HCT116 (cell line): ENCODE measurements around the gene CCSAP. TPM values are rescaled to one million over a fixed set of nuclear protein-coding genes. Genes with fewer than 3 reads are reported as not detected.

Experiments
- ATAC-seq: fragments of 200-7000 bp; cut with Tn5 transposase; 2 replicates; pipeline ENCODE4 v1.9.1; 2020; ENCODE audit warnings: mild to moderate bottlenecking, moderate library complexity
- BruUV-seq: library from RNA; stranded (reverse); fragments of 400-500 nt; replicated peaks from 2 replicates; lab custom pipeline; 2021; lab: Mats Ljungman, UMichigan
- CTCF ChIA-PET: fragments of 300-600 bp; sonication (Branson Sonifier 250); formaldehyde crosslinking; loops from one replicate; lab custom pipeline; 2021; ENCODE audit warnings: antibody characterized with exemption; lab: Charles Lee
- POLR2A ChIA-PET: fragments of 300-600, 350-600 bp; sonication (Branson Sonifier 250); formaldehyde crosslinking; loops from one replicate; lab custom pipeline; 2021; ENCODE audit warnings: antibody characterized with exemption; lab: Charles Lee
- RAD21 ChIA-PET, 2 experiments: fragments of 300-600 bp; sonication (Branson Sonifier 250); formaldehyde crosslinking; loops; one replicate each; lab custom pipeline; 2023; ENCODE audit warnings: low total read pairs in 2 of 2; ENCODE audit not compliant: uncharacterized antibody in 2 of 2, unreplicated experiment in 2 of 2, low non-redundant PET in 1 of 2; lab: Charles Lee
- DNase-seq: peaks from one replicate; pipeline ENCODE4 v3.0.0-alpha.2; 2010; ENCODE audit warnings: low read depth, low spot score
- H2AFZ ChIP-seq: fragments of 200-600 bp; shearing (Covaris generic), sonication (generic); 2 replicates; pipeline ENCODE4 v1.6.1; 2017; ENCODE audit warnings: low read depth, mixed run types, mixed read lengths, antibody characterized with exemption, low read length; ENCODE audit not compliant: poor library complexity, severe bottlenecking
- H3K27ac ChIP-seq: 2 replicates; pipeline ENCODE4 v1.5.1; 2012; ENCODE audit warnings: low read depth, low read length
- H3K27me3 ChIP-seq: fragments of 200-600 bp; sonication (generic); 2 replicates; pipeline ENCODE4 v1.6.1; 2016; ENCODE audit warnings: mixed run types, low read length, mixed read lengths; ENCODE audit not compliant: insufficient read depth
- H3K36me3 ChIP-seq, 2 experiments: fragments of 200-500 bp in 1 of 2; fragments of 200-600 bp in 1 of 2; sonication (Bioruptor generic) in 1 of 2; sonication (generic) in 1 of 2; 2 replicates each; pipeline versions ENCODE4 v1.5.1 to v1.6.1; 2014 to 2016; ENCODE audit warnings: low read length in 2 of 2, inconsistent platforms in 1 of 2, mixed read lengths in 1 of 2, mixed run types in 1 of 2; ENCODE audit not compliant: insufficient read depth in 2 of 2, control insufficient read depth in 1 of 2
- H3K4me1 ChIP-seq, 2 experiments: fragments of 200-600 bp in 1 of 2; sonication (generic) in 1 of 2; 2 replicates each; pipeline versions ENCODE4 v1.5.1 to v1.6.1; 2012 to 2017; ENCODE audit warnings: low read length in 2 of 2, inconsistent platforms in 1 of 2, mild to moderate bottlenecking in 1 of 2, mixed read lengths in 1 of 2, mixed run types in 1 of 2, moderate library complexity in 1 of 2; ENCODE audit not compliant: insufficient read depth in 2 of 2, control insufficient read depth in 1 of 2
- H3K4me2 ChIP-seq: fragments of 200-600 bp; sonication (generic); 2 replicates; pipeline ENCODE4 v1.6.1; 2017; ENCODE audit warnings: mixed run types, low read length, mixed read lengths
- H3K4me3 ChIP-seq, 2 experiments: fragments of 200-600 bp in 1 of 2; sonication (generic) in 1 of 2; replicated peaks in 1 of 2; 2 replicates each; pipeline ENCODE4 v1.5.1; 2011 to 2016; ENCODE audit warnings: low read length in 2 of 2, control low read depth in 1 of 2, low read depth in 1 of 2, mild to moderate bottlenecking in 1 of 2, mixed read lengths in 1 of 2, mixed run types in 1 of 2
- H3K79me2 ChIP-seq: fragments of 200-600 bp; sonication (generic); 2 replicates; pipeline ENCODE4 v1.6.1; 2017; ENCODE audit warnings: mild to moderate bottlenecking, mixed run types, low read length, moderate library complexity, mixed read lengths; ENCODE audit not compliant: insufficient read depth
- H3K9ac ChIP-seq: fragments of 200-600 bp; sonication (generic); 2 replicates; pipeline ENCODE4 v1.6.1; 2016; ENCODE audit warnings: low read length, mixed read lengths
- H3K9me2 ChIP-seq: fragments of 200-600 bp; sonication (generic), shearing (Covaris generic); 2 replicates; pipeline ENCODE4 v1.6.1; 2017; ENCODE audit warnings: mixed run types, mild to moderate bottlenecking, moderate library complexity; ENCODE audit not compliant: insufficient read depth
- H3K9me3 ChIP-seq, 2 experiments: fragments of 200-500 bp in 1 of 2; fragments of 200-600 bp in 1 of 2; sonication (Bioruptor generic) in 1 of 2; sonication (generic) in 1 of 2; 2 replicates each; pipeline ENCODE4 v1.6.1; 2014 to 2017; ENCODE audit warnings: low read length in 2 of 2, mixed read lengths in 2 of 2, inconsistent platforms in 1 of 2, low read depth in 1 of 2, mild to moderate bottlenecking in 1 of 2, mixed run types in 1 of 2, moderate library complexity in 1 of 2; ENCODE audit not compliant: control insufficient read depth in 1 of 2, insufficient read depth in 1 of 2
- H4K20me1 ChIP-seq: fragments of 200-600 bp; sonication (generic), shearing (Covaris generic); 2 replicates; pipeline ENCODE4 v1.6.1; 2017; ENCODE audit warnings: mixed run types, mild to moderate bottlenecking, moderate library complexity; ENCODE audit not compliant: insufficient read depth
- CBX3 ChIP-seq: IDR thresholded peaks from 2 replicates; pipeline ENCODE4 v1.6.1; 2012; ENCODE audit warnings: low read depth
- CTCF ChIP-seq, 3 experiments: fragments of 200-600 bp in 1 of 3; sonication (generic) in 1 of 3; IDR thresholded peaks in 2 of 3; conservative IDR thresholded peaks in 1 of 3; 2 replicates each; pipeline ENCODE4 v1.5.1; 2012 to 2017; ENCODE audit warnings: low read depth in 2 of 3, low read length in 2 of 3, antibody characterized with exemption in 1 of 3, borderline replicate concordance in 1 of 3, control low read depth in 1 of 3, mild to moderate bottlenecking in 1 of 3, mixed read lengths in 1 of 3, mixed run types in 1 of 3, moderate library complexity in 1 of 3; ENCODE audit not compliant: insufficient read depth in 1 of 3
- ELF1 ChIP-seq: IDR thresholded peaks from 2 replicates; pipeline ENCODE4 v1.6.1; 2012; ENCODE audit warnings: low read depth, borderline replicate concordance
- EZH2phosphoT487 ChIP-seq: fragments of 200-600 bp; IDR thresholded peaks from 2 replicates; pipeline ENCODE4 v1.6.1; 2018; ENCODE audit warnings: antibody characterized with exemption, borderline replicate concordance
- JUND ChIP-seq: IDR thresholded peaks from 2 replicates; pipeline ENCODE4 v1.6.1; 2012
- POLR2AphosphoS5 ChIP-seq: IDR thresholded peaks from 2 replicates; pipeline ENCODE4 v1.6.1; 2011; ENCODE audit warnings: mild to moderate bottlenecking, low read depth, low read length, moderate library complexity
- RAD21 ChIP-seq: IDR thresholded peaks from 2 replicates; pipeline ENCODE4 v1.6.1; 2012; ENCODE audit warnings: low read depth, mild to moderate bottlenecking
- SP1 ChIP-seq: IDR thresholded peaks from 2 replicates; pipeline ENCODE4 v1.6.1; 2012; ENCODE audit warnings: low read depth
- SRF ChIP-seq: IDR thresholded peaks from 2 replicates; pipeline ENCODE4 v1.6.1; 2012; ENCODE audit warnings: low read depth
- YY1 ChIP-seq: IDR thresholded peaks from 2 replicates; pipeline ENCODE4 v1.6.1; 2011; ENCODE audit warnings: low read length, low read depth, moderate library complexity, mild to moderate bottlenecking; ENCODE audit not compliant: insufficient replicate concordance; ENCODE audit errors: extremely low read depth
- ZNF274 ChIP-seq: fragments of 200-500 bp; sonication (Bioruptor generic); IDR thresholded peaks from 2 replicates; pipeline ENCODE4 v1.6.1; 2014; ENCODE audit warnings: mild to moderate bottlenecking, low read depth, low read length, inconsistent platforms
- intact Hi-C: fragments of 100-400 bp; cut with micrococcal nuclease; formaldehyde crosslinking; loops from 2 replicates; pipeline ENCODE4 v1.10.0; 2022
- total RNA-seq: library from RNA; stranded (reverse); gene quantifications from one replicate; pipeline ENCODE4 v1.2.1, GENCODE V29; 2021; ENCODE audit not compliant: unreplicated experiment
- TF ChIP-seq, protein P1 (sequence below): IDR thresholded peaks from 2 replicates; pipeline ENCODE4 v1.6.1; 2011; ENCODE audit warnings: mild to moderate bottlenecking, low read length, moderate library complexity; ENCODE audit not compliant: insufficient replicate concordance; ENCODE audit errors: extremely low read depth

CCSAP gene
- total RNA-seq, 1 experiment from 2014 or later, result 10.9 TPM

DNA sequence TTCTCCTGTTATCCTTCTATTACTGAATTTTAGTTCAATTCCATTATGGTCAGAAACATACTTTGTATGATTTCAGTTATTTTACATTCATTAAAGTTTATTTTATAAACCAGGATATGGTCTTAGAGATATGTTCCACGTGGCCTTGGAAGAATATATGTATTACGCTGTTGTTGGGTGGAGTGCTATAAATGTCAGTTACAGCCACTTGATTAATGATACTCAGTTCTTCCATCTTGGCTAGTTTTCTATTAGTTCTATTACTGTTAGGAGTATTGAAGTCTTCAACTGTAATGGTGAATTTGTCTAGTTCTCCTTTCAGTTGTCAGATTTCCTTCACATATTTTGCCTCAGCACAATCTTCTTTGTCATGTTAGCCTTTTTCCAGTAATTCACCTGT lies 26.7 kb downstream of the CCSAP start:
- H3K27me3 ChIP-seq, result no peaks in the 10 kb centered on the region
- POLR2A ChIA-PET, result no interaction called here
- CTCF ChIA-PET, result no interaction called here
- H2AFZ ChIP-seq, result no peak overlapping the region
- no peaks in the 10 kb centered on the region for H3K9me3 ChIP-seq
- H4K20me1 ChIP-seq, result no peaks in the 10 kb centered on the region
- H3K9me2 ChIP-seq, result no peaks in the 10 kb centered on the region
- H3K4me2 ChIP-seq, result no peak overlapping the region
- BruUV-seq, result no TSS peak
- RAD21 ChIA-PET, result no interaction called here
- ATAC-seq (no peak), DNase-seq (no peak)
- no peaks in the 10 kb centered on the region for H3K4me1 ChIP-seq
- H3K79me2 ChIP-seq, result no peaks in the 10 kb centered on the region
- H3K9ac ChIP-seq, result no peak overlapping the region
- no peak overlapping the region for H3K4me3 ChIP-seq
- intact Hi-C loops, result no loop called here
- TF ChIP-seq CTCF (IDR thresholded peaks at IDR 0.05 in 2 of 3, conservative IDR thresholded peaks at IDR 0.05 in 1 of 3; ENCODE audit: borderline replicate concordance in 1 of 3, insufficient read depth in 1 of 3, low read depth in 2 of 3, low read length in 2 of 3), result no peak
- no peak for TF ChIP-seq JUND
- TF ChIP-seq RAD21, result no peak
- no peak for TF ChIP-seq ZNF274
- peaks cover 0 to 2% of the 10 kb centered on the region in 2 experiments; a peak in 1 of 4 replicates for H3K36me3 ChIP-seq
- no peak overlapping the region for H3K27ac ChIP-seq

GRCh38 chr1:229310833-229311232 lies 32.0 kb downstream of the CCSAP start:
- CTCF ChIA-PET, result no interaction called here
- ATAC-seq (no peak), DNase-seq (no peak)
- no peak overlapping the region for H3K9ac ChIP-seq
- no peaks in the 10 kb centered on the region for H3K9me2 ChIP-seq
- no peaks in the 10 kb centered on the region for H3K79me2 ChIP-seq
- POLR2A ChIA-PET, result no interaction called here
- H3K27ac ChIP-seq, result no peak overlapping the region
- no TSS peak for BruUV-seq
- RAD21 ChIA-PET, result no interaction called here
- H3K9me3 ChIP-seq, result no peaks in the 10 kb centered on the region
- no peak overlapping the region for H2AFZ ChIP-seq
- H3K27me3 ChIP-seq, result no peaks in the 10 kb centered on the region
- no peak overlapping the region for H3K4me3 ChIP-seq
- intact Hi-C loops, result no loop called here
- H3K36me3 ChIP-seq, result peaks cover 0 to 4% of the 10 kb centered on the region in 2 experiments; a peak in 1 of 4 replicates
- no peak overlapping the region for H3K4me2 ChIP-seq
- no peaks in the 10 kb centered on the region for H3K4me1 ChIP-seq
- H4K20me1 ChIP-seq, result 0 out of 2 replicates have a peak, but pooled peaks cover 4% of the 10 kb centered on the region
- TF ChIP-seq ELF1 (no peak), SP1 (no peak), EZH2phosphoT487 (no peak), CBX3 (no peak), ZNF274 (no peak), SRF (no peak), CTCF (IDR thresholded peaks at IDR 0.05 in 2 of 3, conservative IDR thresholded peaks at IDR 0.05 in 1 of 3; ENCODE audit: borderline replicate concordance in 1 of 3, insufficient read depth in 1 of 3, low read depth in 2 of 3, low read length in 2 of 3) (no peak), POLR2AphosphoS5 (no peak), JUND (no peak), RAD21 (no peak), YY1 (no peak)
- TF ChIP-seq, protein P1, sequence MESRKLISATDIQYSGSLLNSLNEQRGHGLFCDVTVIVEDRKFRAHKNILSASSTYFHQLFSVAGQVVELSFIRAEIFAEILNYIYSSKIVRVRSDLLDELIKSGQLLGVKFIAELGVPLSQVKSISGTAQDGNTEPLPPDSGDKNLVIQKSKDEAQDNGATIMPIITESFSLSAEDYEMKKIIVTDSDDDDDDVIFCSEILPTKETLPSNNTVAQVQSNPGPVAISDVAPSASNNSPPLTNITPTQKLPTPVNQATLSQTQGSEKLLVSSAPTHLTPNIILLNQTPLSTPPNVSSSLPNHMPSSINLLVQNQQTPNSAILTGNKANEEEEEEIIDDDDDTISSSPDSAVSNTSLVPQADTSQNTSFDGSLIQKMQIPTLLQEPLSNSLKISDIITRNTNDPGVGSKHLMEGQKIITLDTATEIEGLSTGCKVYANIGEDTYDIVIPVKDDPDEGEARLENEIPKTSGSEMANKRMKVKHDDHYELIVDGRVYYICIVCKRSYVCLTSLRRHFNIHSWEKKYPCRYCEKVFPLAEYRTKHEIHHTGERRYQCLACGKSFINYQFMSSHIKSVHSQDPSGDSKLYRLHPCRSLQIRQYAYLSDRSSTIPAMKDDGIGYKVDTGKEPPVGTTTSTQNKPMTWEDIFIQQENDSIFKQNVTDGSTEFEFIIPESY, result no peak
